ENCODE data around the gene PEPD.

DNA sequence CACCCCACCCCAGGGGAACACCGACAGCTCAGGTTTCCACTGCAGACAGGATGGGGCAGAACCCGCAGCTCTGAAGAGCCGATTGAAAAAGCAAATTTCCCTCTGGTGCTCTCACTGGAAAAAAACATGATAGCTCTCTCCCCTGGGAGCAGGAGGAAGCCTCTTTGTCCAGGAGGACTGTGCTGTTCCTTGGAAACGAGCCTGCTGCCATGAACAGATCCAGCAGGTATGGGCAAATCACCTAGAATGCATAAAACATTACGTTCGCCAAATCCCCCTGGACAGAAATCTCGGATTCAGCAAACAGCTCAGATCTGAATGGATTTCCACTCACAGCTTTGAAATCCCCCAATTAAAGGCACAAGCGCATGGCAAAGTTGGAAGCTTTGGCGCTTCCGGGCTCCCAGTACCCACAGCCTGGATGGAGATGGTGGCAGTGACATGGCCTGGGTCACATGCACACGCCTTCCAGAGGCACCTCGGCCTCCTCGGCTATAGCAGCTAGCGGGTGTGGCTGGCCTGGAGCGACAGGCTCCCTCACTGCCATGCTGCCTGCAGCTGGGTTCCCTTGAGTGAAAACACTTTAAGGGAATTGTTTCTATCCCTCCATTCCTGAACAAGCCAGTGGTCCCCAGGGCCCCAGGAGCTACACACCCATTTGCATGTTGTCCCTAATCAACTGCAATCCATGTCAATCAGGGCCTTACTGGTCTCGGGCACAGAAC, 89.0 kb downstream of the PEPD start:
- TF ChIP-seq POLR2A (IDR thresholded peaks at IDR 0.05) = no peak
- TF ChIP-seq, protein P1, sequence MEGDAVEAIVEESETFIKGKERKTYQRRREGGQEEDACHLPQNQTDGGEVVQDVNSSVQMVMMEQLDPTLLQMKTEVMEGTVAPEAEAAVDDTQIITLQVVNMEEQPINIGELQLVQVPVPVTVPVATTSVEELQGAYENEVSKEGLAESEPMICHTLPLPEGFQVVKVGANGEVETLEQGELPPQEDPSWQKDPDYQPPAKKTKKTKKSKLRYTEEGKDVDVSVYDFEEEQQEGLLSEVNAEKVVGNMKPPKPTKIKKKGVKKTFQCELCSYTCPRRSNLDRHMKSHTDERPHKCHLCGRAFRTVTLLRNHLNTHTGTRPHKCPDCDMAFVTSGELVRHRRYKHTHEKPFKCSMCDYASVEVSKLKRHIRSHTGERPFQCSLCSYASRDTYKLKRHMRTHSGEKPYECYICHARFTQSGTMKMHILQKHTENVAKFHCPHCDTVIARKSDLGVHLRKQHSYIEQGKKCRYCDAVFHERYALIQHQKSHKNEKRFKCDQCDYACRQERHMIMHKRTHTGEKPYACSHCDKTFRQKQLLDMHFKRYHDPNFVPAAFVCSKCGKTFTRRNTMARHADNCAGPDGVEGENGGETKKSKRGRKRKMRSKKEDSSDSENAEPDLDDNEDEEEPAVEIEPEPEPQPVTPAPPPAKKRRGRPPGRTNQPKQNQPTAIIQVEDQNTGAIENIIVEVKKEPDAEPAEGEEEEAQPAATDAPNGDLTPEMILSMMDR (IDR thresholded peaks at IDR 0.05) = no peak
